Keratinocyte (primary cell): ENCODE measurements around the gene DBR1. TPM values are rescaled to one million over a fixed set of nuclear protein-coding genes. Genes with fewer than 3 reads are reported as not detected.

Experiments
- DNase-seq: peaks from one replicate; pipeline ENCODE4 v3.0.0-alpha.2; 2011; ENCODE audit warnings: low read depth, missing footprints, low spot score
- FAIRE-seq: peaks from 2 replicates; lab custom pipeline; 2011; peaks lifted over from hg19 to GRCh38; lab: Jason Lieb, UNC
- H2AFZ ChIP-seq: 2 replicates; pipeline ENCODE4 v1.6.0; 2012; ENCODE audit warnings: low read length, control low read depth, inconsistent platforms; ENCODE audit not compliant: control insufficient read depth
- H3K27ac ChIP-seq: 2 replicates; pipeline ENCODE4 v1.5.1; 2011; ENCODE audit warnings: low read length; ENCODE audit not compliant: control insufficient read depth, insufficient read depth
- H3K27me3 ChIP-seq: 3 replicates; pipeline ENCODE4 v1.6.0; 2011; ENCODE audit warnings: low read length; ENCODE audit not compliant: control insufficient read depth, insufficient read depth; ENCODE audit errors: extremely low read depth
- H3K36me3 ChIP-seq, 2 experiments: 2 replicates in 1 of 2; 3 replicates in 1 of 2; pipeline ENCODE4 v1.5.1; 2011; ENCODE audit warnings: low read length in 2 of 2, mild to moderate bottlenecking in 1 of 2; ENCODE audit not compliant: control insufficient read depth in 2 of 2, insufficient read depth in 2 of 2; ENCODE audit errors: extremely low read depth in 1 of 2
- H3K4me1 ChIP-seq: 3 replicates; pipeline ENCODE4 v1.5.1; 2011; ENCODE audit warnings: low read length; ENCODE audit not compliant: control insufficient read depth, insufficient read depth; ENCODE audit errors: extremely low read depth
- H3K4me2 ChIP-seq: 3 replicates; pipeline ENCODE4 v1.6.0; 2011; ENCODE audit warnings: low read depth, low read length; ENCODE audit not compliant: control insufficient read depth, insufficient read depth; ENCODE audit errors: extremely low read depth
- H3K4me3 ChIP-seq, 3 experiments: fragments of 200-600 bp in 1 of 3; sonication (generic) in 1 of 3; 2 replicates in 2 of 3; 3 replicates in 1 of 3; pipeline ENCODE4 v1.5.1; 2011 to 2016; ENCODE audit warnings: low read length in 3 of 3, mild to moderate bottlenecking in 3 of 3, control low read depth in 2 of 3, inconsistent platforms in 1 of 3, low read depth in 1 of 3, mixed read lengths in 1 of 3, mixed run types in 1 of 3, moderate library complexity in 1 of 3; ENCODE audit not compliant: control insufficient read depth in 2 of 3, insufficient read depth in 2 of 3; ENCODE audit errors: extremely low read depth in 1 of 3
- H3K79me2 ChIP-seq: 2 replicates; pipeline ENCODE4 v1.6.0; 2012; ENCODE audit warnings: low read length; ENCODE audit not compliant: control insufficient read depth, insufficient read depth
- H3K9ac ChIP-seq: 3 replicates; pipeline ENCODE4 v1.6.0; 2011; ENCODE audit warnings: low read length; ENCODE audit not compliant: control insufficient read depth, insufficient read depth; ENCODE audit errors: extremely low read depth
- H3K9me1 ChIP-seq: 3 replicates; pipeline ENCODE4 v1.6.0; 2011; ENCODE audit warnings: low read length; ENCODE audit not compliant: control insufficient read depth, insufficient read depth; ENCODE audit errors: extremely low read depth
- H3K9me3 ChIP-seq: 2 replicates; pipeline ENCODE4 v1.5.1; 2012; ENCODE audit warnings: low read depth, low read length; ENCODE audit not compliant: control insufficient read depth
- H4K20me1 ChIP-seq: 3 replicates; pipeline ENCODE4 v1.6.0; 2011; ENCODE audit warnings: low read length; ENCODE audit not compliant: control insufficient read depth, insufficient read depth; ENCODE audit errors: extremely low read depth
- EZH2 ChIP-seq: IDR thresholded peaks from one replicate; pipeline ENCODE4 v1.6.1; 2012; ENCODE audit warnings: inconsistent platforms, mild to moderate bottlenecking, low read length, moderate library complexity
- dilution Hi-C: fragments of 300-500 bp; cut with MboI; formaldehyde crosslinking; loops from one replicate; pipeline ENCODE4 v1.7.0; 2020; ENCODE audit warnings: low sequenced_read_pairs; ENCODE audit not compliant: extremely low pct_ligation_motif_present
- polyA plus RNA-seq, 5 experiments: library from polyadenylated mRNA; depleted of rRNA in 3 of 5; stranded (reverse) in 3 of 5; stranded (forward) in 1 of 5; unstranded in 1 of 5; fragments of >200 nt; gene quantifications; 1 replicate in 1 of 5; 2 replicates in 3 of 5; 3 replicates in 1 of 5; pipeline versions ENCODE4 v1.2.1 to v1.2.3, GENCODE V29; 2011 to 2012; ENCODE audit warnings: missing spikeins in 2 of 5, low read depth in 1 of 5, low replicate concordance in 1 of 5
- TF ChIP-seq, protein P1 (sequence below), 3 experiments: IDR thresholded peaks in 1 of 3; conservative IDR thresholded peaks in 1 of 3; optimal IDR thresholded peaks in 1 of 3; 2 replicates in 2 of 3; 3 replicates in 1 of 3; pipeline versions ENCODE3 to v1.5.1; 2011; ENCODE audit warnings: low read length in 3 of 3, mild to moderate bottlenecking in 3 of 3, moderate library complexity in 2 of 3, control low read depth in 1 of 3, inconsistent platforms in 1 of 3; ENCODE audit not compliant: insufficient read depth in 2 of 3; ENCODE audit errors: extremely low read depth in 1 of 3

The DBR1 gene
- polyA plus RNA-seq, 1 donor (not counting 4 experiments of a cell fraction or from before 2014, with no cell fraction given), result 16.2 TPM

DNA sequence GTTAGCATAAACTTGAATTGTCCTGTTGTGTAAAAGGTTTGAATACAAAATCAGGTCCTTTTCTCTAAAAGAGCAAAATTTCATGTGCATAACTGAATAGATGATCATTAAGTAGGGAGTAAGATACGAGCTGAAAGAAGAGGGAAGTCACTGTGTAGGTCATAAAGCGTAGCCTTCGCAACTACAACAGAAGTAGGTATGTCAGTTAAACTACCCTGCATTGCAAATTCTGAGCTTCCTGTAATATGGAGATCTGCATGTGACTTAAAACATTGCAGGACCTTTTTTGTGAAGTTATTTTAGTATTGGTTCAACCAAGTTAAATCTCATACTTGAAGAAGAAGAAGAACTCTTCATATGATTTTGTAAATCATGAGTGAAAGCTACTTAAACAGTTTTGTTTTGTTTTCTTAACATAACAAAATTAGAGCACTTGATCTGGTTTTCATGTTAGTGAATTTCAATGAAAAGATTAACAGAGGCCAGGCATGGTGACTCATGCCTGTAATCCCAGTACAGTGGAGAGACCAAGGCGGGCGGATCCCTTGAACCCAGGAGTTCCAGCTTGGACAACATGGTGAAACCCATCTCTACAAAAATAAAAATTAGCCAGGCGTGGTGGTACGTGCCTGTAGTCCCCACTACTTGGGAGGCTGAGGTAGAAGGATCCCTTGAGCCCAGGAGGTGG lies 38.8 kb upstream of the DBR1 start:
- Histone ChIP-seq H3K36me3 (peaks cover 2 to 7% of the 10 kb centered on the region in 2 experiments), H3K9me1 (no peaks in the 10 kb centered on the region), H4K20me1 (peaks cover 2% of the 10 kb centered on the region), H3K27ac (no peak overlapping the region), H3K4me2 (no peak overlapping the region), H3K79me2 (peaks cover 57% of the 10 kb centered on the region), H2AFZ (no peak overlapping the region), H3K9me3 (no peaks in the 10 kb centered on the region), H3K4me1 (peaks cover 9% of the 10 kb centered on the region), H3K4me3 (no peak overlapping the region), H3K27me3 (no peaks in the 10 kb centered on the region), H3K9ac (no peak overlapping the region)
- dilution Hi-C loops, result no loop called here
- no peak for DNase-seq
- TF ChIP-seq, protein P1, sequence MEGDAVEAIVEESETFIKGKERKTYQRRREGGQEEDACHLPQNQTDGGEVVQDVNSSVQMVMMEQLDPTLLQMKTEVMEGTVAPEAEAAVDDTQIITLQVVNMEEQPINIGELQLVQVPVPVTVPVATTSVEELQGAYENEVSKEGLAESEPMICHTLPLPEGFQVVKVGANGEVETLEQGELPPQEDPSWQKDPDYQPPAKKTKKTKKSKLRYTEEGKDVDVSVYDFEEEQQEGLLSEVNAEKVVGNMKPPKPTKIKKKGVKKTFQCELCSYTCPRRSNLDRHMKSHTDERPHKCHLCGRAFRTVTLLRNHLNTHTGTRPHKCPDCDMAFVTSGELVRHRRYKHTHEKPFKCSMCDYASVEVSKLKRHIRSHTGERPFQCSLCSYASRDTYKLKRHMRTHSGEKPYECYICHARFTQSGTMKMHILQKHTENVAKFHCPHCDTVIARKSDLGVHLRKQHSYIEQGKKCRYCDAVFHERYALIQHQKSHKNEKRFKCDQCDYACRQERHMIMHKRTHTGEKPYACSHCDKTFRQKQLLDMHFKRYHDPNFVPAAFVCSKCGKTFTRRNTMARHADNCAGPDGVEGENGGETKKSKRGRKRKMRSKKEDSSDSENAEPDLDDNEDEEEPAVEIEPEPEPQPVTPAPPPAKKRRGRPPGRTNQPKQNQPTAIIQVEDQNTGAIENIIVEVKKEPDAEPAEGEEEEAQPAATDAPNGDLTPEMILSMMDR (optimal IDR thresholded peaks at IDR 0.05 in 1 of 3, IDR thresholded peaks at IDR 0.05 in 1 of 3, conservative IDR thresholded peaks at IDR 0.05 in 1 of 3; ENCODE audit: extremely low read depth in 1 of 3, insufficient read depth in 2 of 3, low read length in 3 of 3), result no peak
- TF ChIP-seq EZH2, result no peak
- FAIRE-seq, result peak; percentile 41

DNA sequence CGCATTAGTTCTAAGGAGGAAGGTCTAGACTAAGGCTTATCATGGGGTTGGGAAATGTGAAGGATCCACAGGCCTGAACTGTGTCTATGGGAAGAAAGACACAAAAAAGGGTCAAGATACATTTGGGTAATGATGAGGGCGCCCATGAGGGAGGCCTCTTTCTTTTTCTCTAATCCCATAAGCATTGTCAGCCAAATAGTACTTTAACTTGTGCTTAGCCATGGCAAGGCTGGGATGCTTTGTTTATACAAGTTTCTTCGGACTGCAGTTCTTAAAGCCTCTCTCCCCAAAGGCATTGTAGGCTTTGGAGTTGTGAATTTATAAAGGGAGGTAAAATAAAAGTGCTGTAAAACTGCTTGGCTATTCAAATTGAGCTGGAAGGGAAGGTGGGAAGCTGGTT lies 35.8 kb upstream of the DBR1 start:
- peaks cover 67% of the 10 kb centered on the region for H3K79me2 ChIP-seq
- FAIRE-seq, result no peak
- H3K27me3 ChIP-seq, result no peaks in the 10 kb centered on the region
- TF ChIP-seq EZH2, result no peak
- TF ChIP-seq, protein P1 (optimal IDR thresholded peaks at IDR 0.05 in 1 of 3, IDR thresholded peaks at IDR 0.05 in 1 of 3, conservative IDR thresholded peaks at IDR 0.05 in 1 of 3; ENCODE audit: extremely low read depth in 1 of 3, insufficient read depth in 2 of 3, low read length in 3 of 3), result no peak
- dilution Hi-C loops, result no loop called here
- H3K4me3 ChIP-seq, result no peak overlapping the region
- no peak overlapping the region for H3K4me2 ChIP-seq
- no peak overlapping the region for H3K9ac ChIP-seq
- H3K36me3 ChIP-seq, result peaks cover 2 to 7% of the 10 kb centered on the region in 2 experiments
- H3K9me3 ChIP-seq, result no peaks in the 10 kb centered on the region
- no peak overlapping the region for H2AFZ ChIP-seq
- no peak for DNase-seq
- no peaks in the 10 kb centered on the region for H3K4me1 ChIP-seq
- no peak overlapping the region for H3K27ac ChIP-seq
- no peaks in the 10 kb centered on the region for H4K20me1 ChIP-seq
- H3K9me1 ChIP-seq, result peaks cover 2% of the 10 kb centered on the region
